A549 (cell line): ENCODE measurements around the gene ARMS2.

Source experiments
- CBX8 ChIP-seq: fragments of 200-600 bp; sonication (generic); IDR thresholded peaks from 2 replicates; pipeline ENCODE4 v1.6.1; 2016
- CHD2 ChIP-seq: fragments of 150-350 bp; IDR thresholded peaks from 2 replicates; pipeline ENCODE4 v1.6.1; 2014; ENCODE audit warnings: low read length; ENCODE audit not compliant: partially characterized antibody
- CTCF ChIP-seq: fragments of >200 bp; sonication (Bioruptor Twin); formaldehyde crosslinking; IDR thresholded peaks from 3 replicates; pipeline ENCODE4 v1.5.1; 2016
- JUN ChIP-seq, 2 experiments: fragments of >200 bp; sonication (Bioruptor Twin); formaldehyde crosslinking; IDR thresholded peaks; 2 replicates in 1 of 2; 3 replicates in 1 of 2; pipeline ENCODE4 v1.6.1; 2016 to 2017
- MAFK ChIP-seq: fragments of 450-650 bp; IDR thresholded peaks from 2 replicates; pipeline ENCODE4 v1.6.1; 2014; ENCODE audit not compliant: partially characterized antibody
- PBX3 ChIP-seq: IDR thresholded peaks from 2 replicates; pipeline ENCODE4 v1.6.1; 2012
- POLR2A ChIP-seq: IDR thresholded peaks from 2 replicates; pipeline ENCODE4 v1.6.1; 2012; ENCODE audit warnings: mild to moderate bottlenecking, low read length
- RFX5 ChIP-seq: fragments of 450-650 bp; IDR thresholded peaks from 2 replicates; pipeline ENCODE4 v1.7.1; 2014; ENCODE audit warnings: antibody characterized with exemption, mild to moderate bottlenecking, moderate library complexity
- SMC3 ChIP-seq: fragments of >200 bp; sonication (Bioruptor Twin); formaldehyde crosslinking; IDR thresholded peaks from 3 replicates; pipeline ENCODE4 v1.6.1; 2018; ENCODE audit warnings: inconsistent platforms
- SREBF2 ChIP-seq: fragments of 450-650 bp; IDR thresholded peaks from 2 replicates; pipeline ENCODE4 v1.6.1; 2014; ENCODE audit warnings: mild to moderate bottlenecking, moderate library complexity

- TF ChIP-seq SREBF2 (no peak), CHD2 (no peak), SMC3 (no peak), JUN (IDR thresholded peaks at IDR 0.05) (no peak), CTCF (no peak), POLR2A (no peak), MAFK (peak; percentile 77), RFX5 (no peak), PBX3 (no peak), CBX8 (no peak)
Measured at GRCh38 chr10:122413327-122413726, 41.1 kb upstream of the ARMS2 start.
